ENCODE data around the gene SNCB.
A peak's percentile ranks its signal among the peaks of the same experiment; 100 is the strongest.

The SNCB gene

DNA sequence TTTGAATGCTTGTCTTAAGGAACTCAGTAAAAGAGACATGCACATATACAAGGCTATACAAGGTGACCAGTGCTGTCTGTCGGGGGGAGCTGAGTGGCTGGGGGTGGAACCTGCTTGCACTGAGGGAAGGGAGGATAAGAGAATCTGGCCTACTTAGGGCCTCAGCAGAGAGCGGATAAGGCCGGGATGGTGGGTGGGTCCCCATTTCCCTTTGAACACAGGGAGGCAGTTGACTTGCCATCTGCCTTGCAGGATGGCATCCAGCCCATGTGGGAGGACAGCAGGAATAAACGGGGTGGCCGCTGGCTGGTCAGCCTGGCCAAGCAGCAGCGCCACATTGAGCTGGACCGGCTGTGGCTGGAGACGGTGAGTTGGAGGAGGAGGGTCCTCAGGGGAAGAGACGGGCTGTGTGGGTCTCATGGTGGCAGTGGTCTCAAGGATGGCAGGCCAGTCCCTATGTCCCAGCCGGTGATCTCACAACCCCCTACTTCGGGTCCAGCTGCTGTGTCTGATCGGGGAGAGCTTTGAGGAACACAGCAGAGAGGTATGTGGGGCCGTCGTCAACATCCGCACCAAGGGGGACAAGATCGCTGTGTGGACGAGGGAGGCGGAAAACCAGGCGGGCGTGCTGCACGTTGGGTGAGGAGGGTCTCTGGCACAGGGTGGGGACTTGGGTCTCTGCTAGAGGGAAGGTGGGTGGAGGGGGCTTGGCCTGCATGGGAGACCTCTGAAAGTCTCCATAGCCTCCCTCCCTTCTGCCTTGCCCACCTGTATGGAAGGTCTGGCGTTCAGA, 14.7 kb upstream of the SNCB start:
- no peak for DNase-seq

DNA sequence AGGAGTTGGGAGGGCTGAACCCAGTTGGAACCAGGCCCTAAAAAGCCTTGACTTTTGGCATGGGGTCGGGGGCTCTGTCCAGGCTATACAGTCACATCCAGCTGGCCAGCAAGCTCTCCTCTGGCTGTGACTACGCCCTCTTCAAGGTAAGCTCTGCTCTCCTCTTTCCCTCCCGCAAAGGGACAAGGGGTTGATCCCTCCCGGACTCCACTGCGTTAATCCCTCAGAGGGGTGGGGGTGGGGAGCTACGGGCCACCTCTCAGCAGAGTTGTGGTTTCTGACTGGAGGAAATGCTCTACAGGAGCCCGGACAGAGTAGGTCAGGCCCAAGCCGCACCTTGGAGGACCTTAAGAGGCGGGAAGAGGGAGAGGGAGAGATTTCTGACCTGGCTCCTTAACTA, 14.0 kb upstream of the SNCB start:
- DNase-seq: no peak

DNA sequence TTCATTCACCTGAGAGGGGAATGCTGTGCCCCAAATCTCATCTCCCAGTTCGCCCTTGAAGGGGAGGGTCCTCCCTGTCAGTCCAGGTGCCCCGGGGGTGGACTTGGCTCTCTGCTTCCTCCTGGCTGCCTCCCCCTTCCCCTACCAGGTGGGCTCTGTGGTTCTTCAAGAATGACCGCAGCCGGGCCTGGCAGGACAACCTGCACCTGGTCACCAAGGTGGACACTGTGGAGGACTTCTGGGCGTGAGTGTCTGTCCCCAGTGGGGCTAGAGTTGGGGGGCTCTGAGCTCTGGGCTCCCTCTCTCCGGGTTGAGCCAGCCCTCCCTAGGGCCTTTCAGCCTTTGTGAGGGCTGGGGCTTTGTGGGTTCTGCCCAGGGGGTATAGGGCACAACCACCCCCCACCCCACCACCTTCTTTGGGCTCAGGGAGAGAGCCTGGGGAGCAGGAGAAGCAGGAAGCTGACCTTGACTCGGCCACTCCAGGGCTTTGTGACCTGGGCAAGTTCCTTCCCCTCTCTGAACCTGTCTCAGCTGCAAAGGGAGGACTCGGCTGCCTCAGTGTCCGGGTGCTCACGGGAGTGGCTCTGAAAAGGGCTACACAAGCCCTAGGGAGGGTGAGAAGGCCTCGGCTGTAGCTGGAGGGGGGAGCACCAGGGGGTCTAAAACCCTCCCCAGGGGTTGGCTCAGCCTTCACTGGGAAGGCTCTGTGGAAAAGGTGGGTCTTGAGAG, 13.3 kb upstream of the SNCB start:
- no peak for DNase-seq

DNA sequence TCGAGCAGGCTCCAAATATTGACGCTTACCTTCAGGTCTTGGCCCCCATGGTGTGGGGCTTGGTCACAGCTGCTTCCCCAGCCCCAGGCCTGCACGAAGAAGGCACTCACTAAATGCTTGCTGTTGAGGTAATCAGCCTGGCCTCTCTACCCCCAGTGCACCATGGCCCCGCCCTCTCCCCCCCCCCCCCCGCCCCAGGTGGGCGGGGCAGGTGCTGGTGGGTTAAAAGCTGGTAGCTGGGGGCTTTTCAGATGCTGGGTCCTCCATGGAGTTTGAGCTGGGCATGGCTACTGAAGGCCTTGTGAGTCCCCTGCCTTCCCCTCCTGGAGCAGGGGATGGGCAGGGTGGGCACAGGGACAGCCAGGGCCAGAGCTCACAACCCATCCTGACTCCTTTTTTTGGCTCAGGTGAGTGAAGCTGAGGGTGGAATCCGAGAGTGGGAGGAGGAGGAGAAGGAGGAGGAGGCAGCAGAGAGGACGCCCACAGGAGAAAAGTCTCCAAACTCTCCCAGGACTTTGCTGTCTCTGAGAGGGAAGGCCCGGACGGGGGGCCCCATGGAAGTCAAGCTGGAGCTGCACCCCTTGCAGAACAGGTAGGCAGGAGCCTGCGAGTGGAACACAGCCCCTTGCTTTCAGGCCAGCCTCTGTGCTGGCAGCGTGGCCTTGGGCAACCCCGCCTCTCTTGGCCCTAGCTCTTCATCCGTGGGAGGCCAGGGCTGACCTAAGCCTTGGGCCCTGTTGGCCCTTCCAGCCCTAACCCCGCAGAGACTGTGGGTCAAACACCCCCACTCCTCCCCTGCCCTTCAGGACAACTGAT, 12.5 kb upstream of the SNCB start:
- no peak for DNase-seq

DNA sequence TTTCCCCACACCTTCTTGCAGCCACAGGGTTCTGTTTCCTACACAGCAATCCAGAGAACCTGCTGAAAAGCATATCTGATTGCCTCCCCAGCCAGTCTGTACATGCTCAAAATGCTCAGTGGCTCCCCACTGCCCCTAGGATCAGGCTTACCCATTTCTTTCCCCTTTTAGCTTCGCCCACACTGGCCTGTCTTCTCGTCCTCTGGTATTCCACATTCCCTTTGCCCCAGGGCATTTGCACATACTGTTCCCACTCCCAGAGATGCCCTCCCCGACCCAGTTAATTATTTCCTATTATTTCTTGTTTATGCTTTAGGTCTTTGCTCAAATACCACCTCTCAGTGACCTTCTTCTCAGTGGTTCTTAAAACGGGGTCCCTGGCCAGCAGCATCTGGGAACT, 10.3 kb upstream of the SNCB start:
- no peak for DNase-seq

DNA sequence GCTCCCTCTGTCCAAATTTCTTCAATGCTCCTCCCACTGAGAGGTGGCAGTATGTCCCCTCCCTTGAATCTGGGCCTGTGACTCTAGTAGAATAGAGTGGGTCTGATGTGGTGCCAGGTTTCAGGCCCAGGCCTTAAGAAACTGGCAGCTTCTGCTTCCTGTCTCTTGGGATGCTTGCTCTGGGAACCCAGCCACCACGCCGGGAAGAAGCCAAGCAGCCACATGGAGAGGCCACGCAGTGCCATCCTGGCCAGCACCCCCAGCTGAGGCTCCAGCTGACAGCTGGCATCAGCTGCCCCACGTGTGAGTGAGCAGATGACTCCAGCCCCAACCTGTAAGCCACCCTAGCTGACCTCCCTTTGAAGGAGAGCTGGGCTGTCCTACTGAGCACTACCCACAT, 9.6 kb upstream of the SNCB start:
- DNase-seq: peak in 50 of 56 donors; percentile 11 to 82 (median 52)

DNA sequence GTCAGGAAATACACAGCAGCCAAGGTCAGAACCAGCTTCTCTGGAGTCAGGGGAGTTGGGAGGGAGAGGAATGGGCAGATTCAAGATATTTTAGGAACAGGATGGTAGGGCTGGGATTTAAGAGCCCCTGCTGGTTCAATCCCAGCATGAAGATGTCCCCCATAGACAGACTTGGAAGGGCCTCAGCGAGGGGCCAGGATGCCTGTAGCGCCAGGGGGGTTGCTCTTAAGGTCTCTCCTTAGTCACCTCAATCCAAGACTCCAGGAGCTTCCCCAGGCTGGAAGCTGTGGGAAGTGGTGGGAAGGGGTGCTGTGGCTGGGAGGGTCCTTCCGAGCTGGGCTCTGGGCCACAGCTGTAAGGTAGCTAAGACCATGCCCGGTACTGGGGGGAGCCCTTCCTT, 8.9 kb upstream of the SNCB start:
- no peak for DNase-seq

DNA sequence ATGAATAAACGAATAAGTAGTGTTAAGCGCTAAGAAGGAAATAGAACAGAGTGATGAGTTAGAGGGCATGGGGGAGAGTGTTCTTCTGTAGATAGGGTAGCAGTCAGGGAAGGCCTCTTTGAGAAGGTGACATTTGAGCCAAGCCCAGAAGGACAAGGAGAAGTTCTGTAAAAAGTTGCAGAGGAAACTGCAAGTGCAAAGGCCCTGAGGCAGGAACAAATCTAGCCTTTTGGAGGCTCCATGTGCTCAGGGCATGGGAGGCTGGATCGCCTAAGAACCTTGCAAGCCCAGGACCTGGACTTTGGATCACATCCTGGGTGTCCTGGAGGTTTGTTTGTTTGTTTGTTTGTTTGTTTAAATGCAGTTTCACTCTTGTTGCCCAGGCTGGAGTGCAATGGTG, 8.1 kb upstream of the SNCB start:
- no peak for DNase-seq

DNA sequence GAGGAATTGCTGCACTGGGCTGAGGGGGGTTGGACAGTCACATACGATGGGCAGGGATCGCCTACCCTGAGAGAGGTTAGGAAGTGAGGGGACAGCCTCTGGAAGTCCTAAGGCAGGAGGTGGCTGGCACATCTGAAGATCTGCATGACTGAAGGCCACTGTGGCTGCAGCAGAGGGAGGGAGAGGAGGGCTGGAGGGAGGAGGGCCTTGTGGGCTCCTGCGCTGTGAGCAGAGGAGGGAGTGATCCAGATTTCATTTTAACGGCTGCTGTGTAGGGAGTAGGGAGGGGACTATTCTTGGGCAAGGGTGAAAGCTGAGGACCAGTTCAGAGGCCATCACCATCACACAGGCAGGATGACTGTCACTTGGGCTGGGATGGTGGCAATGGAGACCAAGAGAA, 7.2 kb upstream of the SNCB start:
- DNase-seq: no peak

DNA sequence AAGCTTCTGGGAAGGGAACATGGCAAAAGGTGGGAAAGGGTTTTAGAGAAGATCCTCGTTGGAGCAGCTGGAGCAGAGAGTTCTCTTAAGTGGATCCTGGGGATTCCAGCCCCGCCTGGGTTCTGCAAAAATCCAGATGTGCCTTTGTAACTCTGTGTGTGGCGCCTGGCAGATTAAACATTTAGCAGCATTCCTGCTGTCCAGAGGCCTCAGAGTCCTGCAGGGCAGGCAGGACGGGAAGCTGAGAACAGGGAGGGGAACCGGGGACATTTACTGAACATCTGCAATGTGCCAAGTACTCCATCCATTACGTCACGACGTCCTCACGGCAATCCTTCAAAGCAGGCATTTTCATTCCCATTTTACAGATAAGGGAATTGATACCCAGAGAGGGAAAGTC, 6.1 kb upstream of the SNCB start:
- DNase-seq: no peak

DNA sequence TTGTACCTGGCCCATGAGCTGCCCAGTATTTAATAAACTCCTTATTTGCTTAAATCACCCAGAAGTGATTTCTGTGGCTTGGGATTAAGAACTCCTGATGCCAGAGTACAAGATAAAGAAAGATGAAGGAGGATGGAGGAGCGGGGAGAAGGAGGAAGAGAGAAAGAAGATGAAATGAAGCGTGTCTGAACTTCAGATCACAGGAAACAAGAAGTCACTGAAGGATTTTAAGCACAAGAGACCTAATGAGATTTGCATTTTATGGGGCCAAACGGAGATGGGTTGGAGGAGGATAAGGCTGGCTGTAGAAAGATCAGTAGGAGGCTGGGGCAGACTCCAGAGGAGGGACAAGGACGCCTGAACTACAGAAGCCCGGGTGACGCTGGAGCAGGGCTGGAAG, 3.3 kb upstream of the SNCB start:
- no peak for DNase-seq

DNA sequence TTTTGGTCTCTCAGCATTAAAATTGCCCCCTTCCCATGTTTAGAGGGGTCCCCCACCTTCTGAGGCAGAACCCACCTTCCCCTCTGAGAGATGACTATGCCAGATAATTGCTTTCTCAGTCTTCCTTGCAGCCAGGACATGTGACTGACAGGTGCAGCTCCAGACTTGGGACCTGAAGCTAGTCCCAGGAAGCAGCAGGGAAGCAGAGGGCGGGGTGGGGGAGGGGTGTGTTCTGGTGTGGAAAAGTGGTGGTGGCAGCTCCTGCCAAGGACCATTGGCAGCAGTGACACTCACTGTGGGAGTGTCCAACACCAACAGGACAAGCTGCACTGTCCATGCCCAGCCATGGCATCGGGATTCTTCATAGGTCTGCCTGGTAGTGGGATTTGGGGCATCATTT, 2.4 kb upstream of the SNCB start:
- DNase-seq: no peak

DNA sequence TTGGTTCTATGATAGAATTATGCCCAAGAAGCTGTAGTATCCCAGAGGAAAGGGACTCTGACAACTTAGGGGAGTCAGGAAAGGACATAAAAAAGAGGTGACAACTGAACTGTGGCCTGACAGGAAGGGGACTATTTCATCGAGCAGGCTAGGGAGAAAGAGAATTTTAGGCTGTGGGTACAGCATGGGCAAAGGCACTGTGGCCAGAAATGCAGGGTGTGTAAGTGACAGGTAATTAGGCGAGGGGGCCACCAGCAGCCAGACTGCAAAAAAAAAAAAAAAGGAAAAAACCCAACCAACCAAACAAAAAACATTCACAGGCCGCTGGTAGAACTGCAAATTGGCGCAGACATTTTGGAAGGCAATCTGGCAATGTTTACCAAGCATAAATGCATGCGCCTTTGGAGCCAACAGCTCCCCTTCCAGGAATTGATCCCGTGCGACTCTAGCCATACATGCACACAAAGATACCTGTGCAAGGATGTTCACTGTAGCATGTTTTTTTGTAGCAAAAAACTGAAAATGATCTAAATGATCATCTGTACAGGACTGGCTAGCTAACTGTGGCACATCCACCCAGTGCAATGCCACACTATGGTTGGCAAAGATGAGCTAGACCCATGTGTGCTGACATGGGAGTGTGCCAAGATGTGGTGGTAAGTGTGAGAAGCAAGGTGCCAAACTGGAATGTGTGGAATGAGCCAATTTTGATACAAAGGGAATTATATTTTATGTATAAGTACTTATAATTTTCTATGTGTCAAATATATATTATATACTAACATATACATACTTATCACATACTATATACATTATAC, 1.3 kb upstream of the SNCB start:
- no peak for DNase-seq

DNA sequence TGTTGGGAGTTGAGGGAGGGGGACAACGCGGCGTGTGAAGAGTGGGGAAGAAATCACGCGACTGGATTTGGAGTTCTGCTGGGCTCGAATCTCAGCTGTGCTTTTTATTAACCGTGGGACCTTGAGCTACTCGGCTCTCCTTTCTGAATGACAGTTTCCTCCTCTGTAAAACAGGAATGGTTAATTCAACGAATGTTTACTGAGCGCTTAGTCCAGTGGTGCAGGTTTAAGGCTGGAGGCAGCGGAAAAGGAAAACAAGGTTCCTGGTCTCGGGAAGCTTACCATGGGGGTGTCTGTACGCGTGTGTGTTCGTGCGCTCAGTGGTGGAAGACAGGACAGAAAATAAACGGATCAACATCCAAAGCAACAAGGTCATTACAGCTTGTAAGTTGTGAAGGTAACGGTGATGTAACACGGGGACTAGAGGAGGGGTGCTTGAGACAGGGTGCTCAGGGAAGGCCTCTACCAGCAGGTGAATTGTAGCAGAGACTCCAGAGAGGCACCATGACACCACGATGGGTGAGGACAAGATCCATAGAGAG, 418 bp upstream of the SNCB start:
- DNase-seq: no peak

DNA sequence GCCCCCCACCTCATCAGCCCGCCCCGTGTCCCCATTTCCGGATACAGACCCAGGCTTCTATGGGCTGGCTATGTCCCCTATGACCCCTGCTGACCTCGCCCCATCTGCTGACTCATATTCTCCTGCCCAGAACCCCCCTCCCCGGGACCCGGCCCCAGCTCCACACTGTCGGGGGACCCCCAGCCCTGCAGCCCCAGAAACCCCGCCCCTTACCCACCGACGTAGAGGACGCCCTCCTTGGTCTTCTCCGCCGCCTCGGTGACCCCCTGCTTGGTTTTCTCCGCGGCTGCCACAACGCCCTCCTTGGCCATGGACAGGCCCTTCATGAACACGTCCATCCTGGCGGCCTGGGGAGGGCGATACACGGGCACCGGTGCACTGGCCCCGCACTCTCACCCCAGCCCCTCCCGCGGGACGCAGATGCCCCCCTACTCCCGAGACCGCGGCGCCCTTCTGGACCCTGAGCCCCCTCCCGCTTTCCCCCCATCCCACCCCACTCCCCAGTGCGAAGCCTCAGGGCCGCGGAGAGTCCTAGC, 949 bp downstream of the SNCB start:
- no peak for DNase-seq

DNA sequence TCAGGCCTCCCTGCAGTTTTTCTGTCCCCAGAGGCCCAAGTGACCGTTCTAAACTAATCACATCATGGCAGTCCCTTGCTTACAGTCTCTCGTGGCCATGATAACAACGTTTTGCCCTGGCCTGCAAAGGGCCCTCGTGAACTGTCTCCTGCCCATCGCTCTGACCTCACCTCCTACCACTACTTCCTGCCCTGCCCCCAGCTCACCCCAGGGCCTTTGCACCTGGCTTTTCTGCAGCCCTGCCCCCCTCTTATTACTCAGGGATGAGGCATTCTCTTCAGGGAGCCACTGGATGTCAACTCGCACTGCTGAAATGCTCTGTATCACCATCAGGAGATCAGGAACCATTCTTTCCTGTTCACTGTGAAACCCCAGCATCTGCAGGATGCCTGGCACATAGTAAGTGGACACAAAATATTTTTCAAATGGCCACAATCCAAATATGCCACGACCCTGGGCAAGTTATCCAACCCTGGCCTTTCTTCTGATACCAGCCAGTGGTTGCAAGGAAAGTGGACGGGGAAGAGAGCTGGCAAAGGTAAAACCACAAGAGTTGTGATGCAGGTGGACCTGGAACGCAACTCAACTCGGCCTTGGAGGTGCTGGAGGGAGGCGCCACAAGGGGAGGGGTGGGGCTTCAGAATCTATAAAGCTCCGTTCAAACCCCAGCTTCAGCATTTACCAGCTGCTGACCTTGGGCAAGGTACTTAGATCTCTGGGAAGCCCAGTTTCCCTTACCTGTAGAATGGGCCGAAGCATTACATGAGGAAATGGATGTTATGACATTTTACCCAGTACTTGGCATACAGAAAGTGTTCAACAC, 1.7 kb downstream of the SNCB start:
- DNase-seq: no peak

DNA sequence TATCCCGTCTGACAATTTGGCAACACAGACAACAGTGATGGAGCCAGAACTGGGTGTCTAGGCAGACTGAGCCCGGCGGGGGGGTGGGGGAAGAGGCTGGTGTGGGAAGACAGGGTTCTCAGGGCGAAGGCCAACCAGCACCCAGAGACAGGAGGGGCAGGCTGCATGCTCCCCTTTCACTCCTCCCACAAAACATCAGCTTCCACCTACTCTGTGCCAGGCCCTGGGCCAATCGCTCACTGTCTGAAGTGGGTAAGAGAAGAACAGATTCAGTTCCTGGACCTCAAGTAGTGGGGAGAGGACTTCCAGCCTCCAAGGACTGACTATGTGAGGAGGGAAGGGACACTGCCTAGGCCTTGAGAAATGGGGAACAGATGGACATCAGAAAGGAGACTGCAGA, 2.8 kb downstream of the SNCB start:
- no peak for DNase-seq

DNA sequence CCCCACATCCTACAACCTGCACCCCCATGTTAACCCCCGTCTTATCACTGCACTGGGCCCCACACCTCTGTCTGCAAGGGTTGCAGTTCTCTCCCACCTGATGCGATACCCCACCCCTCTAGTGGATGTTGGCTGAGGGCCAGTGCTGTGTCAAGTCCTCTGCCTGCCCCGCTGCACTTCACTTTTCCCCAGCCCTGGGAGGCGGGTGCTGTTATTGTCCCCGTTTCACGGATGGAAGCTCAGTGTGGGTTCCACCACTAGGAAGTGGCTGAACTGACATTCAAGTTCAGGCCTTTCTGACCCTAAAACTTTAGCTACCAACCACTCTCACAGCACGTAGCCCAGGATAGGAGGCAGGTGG, 3.5 kb downstream of the SNCB start:
- DNase-seq: no peak

DNA sequence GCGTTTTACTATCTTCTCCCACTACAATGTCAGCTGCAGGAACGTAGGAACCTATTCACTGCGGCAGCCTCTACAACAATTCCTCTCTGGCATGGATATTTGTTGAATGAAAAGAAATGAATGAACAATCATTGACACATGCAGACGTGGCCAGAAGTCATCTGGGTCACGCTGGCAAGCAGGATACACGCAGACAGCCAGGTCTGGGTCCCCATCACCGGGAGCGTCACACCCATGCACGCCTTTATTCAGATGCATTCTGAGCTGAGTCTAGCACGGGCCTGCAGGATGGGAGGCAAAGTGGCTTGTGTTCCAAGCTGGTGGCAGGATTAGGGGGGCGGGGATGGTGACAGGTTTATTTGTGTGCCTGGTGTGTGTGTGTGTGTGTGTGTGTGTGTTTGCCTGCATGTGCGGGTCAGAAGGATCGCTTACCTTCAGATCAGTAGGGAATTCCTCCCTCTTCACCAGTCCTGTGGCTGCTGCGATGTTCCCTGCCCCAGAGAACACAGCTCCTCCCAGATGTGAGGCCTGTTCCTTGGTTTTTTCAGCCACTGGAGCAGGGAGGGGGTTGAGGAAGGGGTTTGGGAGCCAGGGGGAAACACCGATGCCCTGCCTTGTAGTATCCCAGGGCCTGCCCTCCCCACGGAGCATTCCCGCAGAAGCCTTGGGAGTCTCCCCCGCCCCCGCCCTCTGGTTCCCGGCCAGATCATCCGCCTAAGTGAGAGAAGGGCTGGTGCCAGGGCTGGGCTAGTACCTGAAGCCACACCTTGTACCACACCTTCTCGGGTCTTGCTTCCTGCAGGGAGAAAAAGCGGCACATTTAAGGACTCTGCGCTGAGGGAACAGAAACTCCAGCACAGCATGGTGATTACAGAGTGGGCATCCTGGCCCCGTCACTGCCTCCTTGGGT, 4.1 kb downstream of the SNCB start:
- no peak for DNase-seq

Measured in nucleus accumbens (tissue), 56 donors.